Endothelial cell of umbilical vein (primary cell): ENCODE results near the gene PER3.

Source experiments
- CTCF ChIP-seq, 2 donors: IDR thresholded peaks; 1 replicate in 1 of 2; 2 replicates in 1 of 2; pipeline ENCODE4 v1.5.1; 2011; ENCODE audit warnings: low read length in 2 of 2, mild to moderate bottlenecking in 2 of 2, moderate library complexity in 2 of 2, control low read depth in 1 of 2, inconsistent platforms in 1 of 2, low read depth in 1 of 2; ENCODE audit not compliant: insufficient read depth in 1 of 2; ENCODE audit errors: extremely low read depth in 1 of 2
- EZH2 ChIP-seq: IDR thresholded peaks from 2 replicates; pipeline ENCODE4 v1.6.1; 2012; ENCODE audit warnings: borderline replicate concordance, low read depth, mild to moderate bottlenecking, moderate library complexity, low read length, inconsistent platforms; ENCODE audit not compliant: severe bottlenecking
- FOS ChIP-seq: IDR thresholded peaks from 2 replicates; pipeline ENCODE4 v1.6.1; 2011; ENCODE audit warnings: mild to moderate bottlenecking, low read length, moderate library complexity, borderline replicate concordance; ENCODE audit not compliant: insufficient read depth
- GATA2 ChIP-seq: IDR thresholded peaks from 2 replicates; pipeline ENCODE4 v1.7.0; 2011; ENCODE audit warnings: low read depth, mild to moderate bottlenecking, moderate library complexity, mixed read lengths, low read length; ENCODE audit not compliant: insufficient read length, insufficient read depth
- JUN ChIP-seq: IDR thresholded peaks from 2 replicates; pipeline ENCODE4 v1.6.1; 2011; ENCODE audit warnings: borderline replicate concordance, low read depth; ENCODE audit not compliant: insufficient read length, insufficient read depth
- MYC ChIP-seq: IDR thresholded peaks from one replicate; pipeline ENCODE4 v1.6.1; 2011; ENCODE audit warnings: mild to moderate bottlenecking, low read depth, low read length
- POLR2A ChIP-seq: IDR thresholded peaks from 2 replicates; pipeline ENCODE4 v1.6.1; 2012; ENCODE audit warnings: low read depth, mild to moderate bottlenecking, control low read depth, low read length
- POLR2AphosphoS5 ChIP-seq: IDR thresholded peaks from 2 replicates; pipeline ENCODE4 v1.6.1; 2012; ENCODE audit warnings: low read depth, mild to moderate bottlenecking, control low read depth, low read length, moderate library complexity; ENCODE audit not compliant: insufficient read depth
- TF ChIP-seq, protein P1 (sequence below): IDR thresholded peaks from 2 replicates; pipeline ENCODE4 v1.6.1; 2011; ENCODE audit not compliant: insufficient read depth, insufficient read length

- TF ChIP-seq, protein P1, sequence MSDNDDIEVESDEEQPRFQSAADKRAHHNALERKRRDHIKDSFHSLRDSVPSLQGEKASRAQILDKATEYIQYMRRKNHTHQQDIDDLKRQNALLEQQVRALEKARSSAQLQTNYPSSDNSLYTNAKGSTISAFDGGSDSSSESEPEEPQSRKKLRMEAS = no peak
- no peak for TF ChIP-seq CTCF (IDR thresholded peaks at IDR 0.05; ENCODE audit: extremely low read depth in 1 of 2, insufficient read depth in 1 of 2, low read depth in 1 of 2, low read length in 2 of 2)
- TF ChIP-seq GATA2 = no peak
- TF ChIP-seq POLR2A = no peak
- no peak for TF ChIP-seq POLR2AphosphoS5
- TF ChIP-seq EZH2 = no peak
- TF ChIP-seq MYC = no peak
- no peak for TF ChIP-seq JUN
- no peak for TF ChIP-seq FOS
These were observed 85.2 kb downstream of the PER3 start for GRCh38 chr1:7869136-7869920.
